Type B pancreatic cell (in vitro differentiated cells): Measurements from ENCODE around the gene SH3RF3. TPM values are rescaled to one million over a fixed set of nuclear protein-coding genes. Genes with fewer than 3 reads are reported as not detected.

ENCODE experiments used
- DNase-seq: peaks from one replicate; pipeline ENCODE4 v3.0.0; 2021; ENCODE audit warnings: mixed read lengths; ENCODE audit not compliant: unreplicated experiment; ENCODE audit errors: extremely low spot score
- H3K27ac Mint-ChIP-seq: 2 replicates; pipeline ENCODE4 v1.8.0; 2021; ENCODE audit warnings: mild to moderate bottlenecking, mixed read lengths
- H3K27me3 Mint-ChIP-seq: 2 replicates; pipeline ENCODE4 v1.8.0; 2021; ENCODE audit warnings: mixed read lengths
- H3K36me3 Mint-ChIP-seq: 2 replicates; pipeline ENCODE4 v1.8.0; 2021; ENCODE audit warnings: mixed read lengths
- H3K4me1 Mint-ChIP-seq: one replicate; pipeline ENCODE4 v1.8.0; 2021; ENCODE audit warnings: mixed read lengths; ENCODE audit not compliant: unreplicated experiment
- H3K4me3 Mint-ChIP-seq: 2 replicates; pipeline ENCODE4 v1.8.0; 2021; ENCODE audit warnings: mild to moderate bottlenecking, mixed read lengths
- H3K9me3 Mint-ChIP-seq: 2 replicates; pipeline ENCODE4 v1.8.0; 2021; ENCODE audit warnings: mixed read lengths
- CTCF ChIP-seq: fragments of 200-600 bp; sonication (generic); conservative IDR thresholded peaks from 2 replicates; pipeline ENCODE4 v1.5.0; 2021; ENCODE audit warnings: antibody characterized with exemption, mild to moderate bottlenecking
- total RNA-seq: library from RNA; stranded (reverse); gene quantifications from 2 replicates; pipeline ENCODE4 v1.2.1, GENCODE V29; 2021; ENCODE audit warnings: low replicate concordance

Gene SH3RF3
- total RNA-seq, 1 donor from 2014 or later, result 13.9 TPM

GRCh38 chr2:109183871-109184270, 54.9 kb downstream of the SH3RF3 start:
- Mint-ChIP-seq H3K4me3 (no peak overlapping the region), H3K36me3 (peaks cover 7% of the 10 kb centered on the region), H3K4me1 (peaks cover 13% of the 10 kb centered on the region), H3K9me3 (peaks cover 4% of the 10 kb centered on the region), H3K27ac (no peak overlapping the region), H3K27me3 (no peaks in the 10 kb centered on the region)
- TF ChIP-seq CTCF, result no peak
- no peak for DNase-seq

DNA sequence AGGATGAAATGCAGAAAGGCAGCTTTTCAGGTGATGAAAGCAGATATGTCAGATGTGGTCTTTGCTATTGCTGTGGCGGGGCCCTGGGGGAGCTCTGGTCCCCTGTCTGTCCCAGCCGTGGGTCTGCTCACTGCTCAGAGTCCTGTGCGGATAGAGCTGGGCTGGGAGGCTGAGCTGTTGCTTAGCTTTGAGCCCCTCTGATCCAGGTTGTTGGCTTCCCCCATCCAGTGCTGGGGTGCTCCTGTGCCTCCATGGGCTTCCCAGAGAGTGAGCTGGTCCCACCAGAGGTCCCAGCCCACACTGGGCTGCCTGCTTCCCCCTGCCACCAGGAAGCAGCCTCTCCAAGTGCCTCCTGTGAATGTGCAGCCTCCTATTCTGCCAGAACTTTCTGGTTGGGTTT, 55.4 kb downstream of the SH3RF3 start:
- H3K4me1 Mint-ChIP-seq, result peaks cover 16% of the 10 kb centered on the region
- peaks cover 4% of the 10 kb centered on the region for H3K9me3 Mint-ChIP-seq
- peaks cover 7% of the 10 kb centered on the region for H3K36me3 Mint-ChIP-seq
- no peak overlapping the region for H3K4me3 Mint-ChIP-seq
- H3K27me3 Mint-ChIP-seq, result no peaks in the 10 kb centered on the region
- TF ChIP-seq CTCF, result no peak
- no peak overlapping the region for H3K27ac Mint-ChIP-seq
- DNase-seq, result no peak

DNA sequence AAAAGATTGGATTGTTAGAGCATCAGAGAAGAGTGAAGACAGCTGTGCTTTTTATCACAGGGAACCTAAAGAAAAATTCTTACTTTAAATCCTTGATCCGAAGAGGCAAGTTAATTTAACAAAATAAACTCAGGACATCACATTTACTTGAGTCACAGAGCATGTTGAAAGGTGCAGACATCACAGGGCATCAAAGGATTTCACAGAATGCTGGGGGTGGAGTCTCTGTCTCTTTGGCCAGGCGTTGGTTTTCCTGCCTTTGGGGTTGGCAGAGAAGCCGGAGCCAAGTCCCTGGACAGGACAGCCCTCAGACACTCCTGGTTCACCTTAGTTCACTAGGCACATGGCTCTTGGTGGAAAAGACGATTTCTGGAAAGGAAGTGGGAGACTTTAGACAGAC, 56.3 kb downstream of the SH3RF3 start:
- Mint-ChIP-seq H3K27me3 (peaks cover 5% of the 10 kb centered on the region), H3K36me3 (peaks cover 3% of the 10 kb centered on the region), H3K9me3 (peaks cover 4% of the 10 kb centered on the region), H3K4me1 (peaks cover 16% of the 10 kb centered on the region), H3K4me3 (no peak overlapping the region), H3K27ac (no peak overlapping the region)
- DNase-seq, result no peak
- no peak for TF ChIP-seq CTCF

GRCh38 chr2:109185821-109186570, 57.0 kb downstream of the SH3RF3 start:
- H3K9me3 Mint-ChIP-seq, result no peaks in the 10 kb centered on the region
- peaks cover 5% of the 10 kb centered on the region for H3K27me3 Mint-ChIP-seq
- no peak for DNase-seq
- H3K4me3 Mint-ChIP-seq, result no peak overlapping the region
- peaks cover 16% of the 10 kb centered on the region for H3K4me1 Mint-ChIP-seq
- no peaks in the 10 kb centered on the region for H3K36me3 Mint-ChIP-seq
- TF ChIP-seq CTCF, result no peak
- no peak overlapping the region for H3K27ac Mint-ChIP-seq

GRCh38 chr2:109186656-109187250, 57.7 kb downstream of the SH3RF3 start:
- no peaks in the 10 kb centered on the region for H3K36me3 Mint-ChIP-seq
- H3K9me3 Mint-ChIP-seq, result no peaks in the 10 kb centered on the region
- H3K4me1 Mint-ChIP-seq, result peaks cover 16% of the 10 kb centered on the region
- peaks cover 5% of the 10 kb centered on the region for H3K27me3 Mint-ChIP-seq
- no peak overlapping the region for H3K27ac Mint-ChIP-seq
- no peak for DNase-seq
- TF ChIP-seq CTCF, result no peak
- H3K4me3 Mint-ChIP-seq, result no peak overlapping the region
